ENCODE data around the gene SAMD3.

The SAMD3 gene

GRCh38 chr6:130187335-130188206 lies 35.2 kb downstream of the SAMD3 start:
- Histone ChIP-seq H3K9ac (ENCODE audit: low read length) (no peak overlapping the region), H3K36me3 (ENCODE audit: low read length) (no peaks in the 10 kb centered on the region)
- TF ChIP-seq EZH2phosphoT487 (conservative IDR thresholded peaks at IDR 0.05; ENCODE audit: low read length), result no peak
- TF ChIP-seq, protein P1, sequence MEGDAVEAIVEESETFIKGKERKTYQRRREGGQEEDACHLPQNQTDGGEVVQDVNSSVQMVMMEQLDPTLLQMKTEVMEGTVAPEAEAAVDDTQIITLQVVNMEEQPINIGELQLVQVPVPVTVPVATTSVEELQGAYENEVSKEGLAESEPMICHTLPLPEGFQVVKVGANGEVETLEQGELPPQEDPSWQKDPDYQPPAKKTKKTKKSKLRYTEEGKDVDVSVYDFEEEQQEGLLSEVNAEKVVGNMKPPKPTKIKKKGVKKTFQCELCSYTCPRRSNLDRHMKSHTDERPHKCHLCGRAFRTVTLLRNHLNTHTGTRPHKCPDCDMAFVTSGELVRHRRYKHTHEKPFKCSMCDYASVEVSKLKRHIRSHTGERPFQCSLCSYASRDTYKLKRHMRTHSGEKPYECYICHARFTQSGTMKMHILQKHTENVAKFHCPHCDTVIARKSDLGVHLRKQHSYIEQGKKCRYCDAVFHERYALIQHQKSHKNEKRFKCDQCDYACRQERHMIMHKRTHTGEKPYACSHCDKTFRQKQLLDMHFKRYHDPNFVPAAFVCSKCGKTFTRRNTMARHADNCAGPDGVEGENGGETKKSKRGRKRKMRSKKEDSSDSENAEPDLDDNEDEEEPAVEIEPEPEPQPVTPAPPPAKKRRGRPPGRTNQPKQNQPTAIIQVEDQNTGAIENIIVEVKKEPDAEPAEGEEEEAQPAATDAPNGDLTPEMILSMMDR (IDR thresholded peaks at IDR 0.05; ENCODE audit: insufficient read depth, low read length, poor library complexity, severe bottlenecking), result no peak

DNA sequence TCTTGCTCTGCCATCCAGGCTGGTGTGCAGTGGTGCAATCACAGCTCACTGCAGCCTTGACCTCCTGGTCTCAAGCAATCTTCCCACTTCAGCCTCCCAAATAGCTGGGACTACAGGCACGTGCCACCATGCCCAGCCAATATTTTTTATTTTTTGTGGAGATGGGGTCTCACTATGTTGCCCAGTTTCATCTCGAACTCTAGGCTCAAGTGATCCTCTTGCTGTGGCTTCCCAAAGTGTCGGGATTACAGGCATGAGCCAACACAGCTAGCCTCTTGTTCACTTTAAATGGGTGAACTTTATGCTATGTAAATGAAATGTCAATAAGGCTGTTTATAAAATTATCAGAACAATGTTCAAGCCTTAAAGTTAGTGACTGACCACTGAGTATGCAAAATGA lies 37.1 kb downstream of the SAMD3 start:
- H3K36me3 ChIP-seq (ENCODE audit: low read length), result no peaks in the 10 kb centered on the region
- no peak overlapping the region for H3K4me3 ChIP-seq (ENCODE audit: insufficient read depth, low read length, poor library complexity, severe bottlenecking)
- H3F3A ChIP-seq (ENCODE audit: insufficient read depth), result no peaks in the 10 kb centered on the region
- H3K9ac ChIP-seq (ENCODE audit: low read length), result no peak overlapping the region
- TF ChIP-seq, protein P1 (IDR thresholded peaks at IDR 0.05; ENCODE audit: insufficient read depth, low read length, poor library complexity, severe bottlenecking), result no peak
- TF ChIP-seq EZH2phosphoT487 (conservative IDR thresholded peaks at IDR 0.05; ENCODE audit: low read length), result no peak
- H4K20me1 ChIP-seq (ENCODE audit: low read depth, low read length), result no peaks in the 10 kb centered on the region
- H3K79me2 ChIP-seq (ENCODE audit: insufficient read depth, low read length), result no peaks in the 10 kb centered on the region
- no peak overlapping the region for H3K4me2 ChIP-seq (ENCODE audit: low read depth, low read length, poor library complexity, severe bottlenecking)
- H2AFZ ChIP-seq (ENCODE audit: low read depth, low read length, severe bottlenecking), result no peak overlapping the region
- no peaks in the 10 kb centered on the region for H3K9me2 ChIP-seq (replicated peaks; ENCODE audit: insufficient read depth, low read length)
- H3K9me3 ChIP-seq (ENCODE audit: insufficient read depth, low read length), result no peaks in the 10 kb centered on the region
- H3K27me3 ChIP-seq (ENCODE audit: low read length), result no peaks in the 10 kb centered on the region
- no peak overlapping the region for H3K27ac ChIP-seq (ENCODE audit: low read depth, low read length)

More at GRCh38 chr6:130187335-130188206, 35.2 kb downstream of the SAMD3 start:
- no peak overlapping the region for H2AFZ ChIP-seq (ENCODE audit: low read depth, low read length, severe bottlenecking)
- H3F3A ChIP-seq (ENCODE audit: insufficient read depth), result no peaks in the 10 kb centered on the region
- H3K27me3 ChIP-seq (ENCODE audit: low read length), result no peaks in the 10 kb centered on the region
- H4K20me1 ChIP-seq (ENCODE audit: low read depth, low read length), result no peaks in the 10 kb centered on the region
- no peaks in the 10 kb centered on the region for H3K9me2 ChIP-seq (replicated peaks; ENCODE audit: insufficient read depth, low read length)
- H3K27ac ChIP-seq (ENCODE audit: low read depth, low read length), result no peak overlapping the region
- H3K79me2 ChIP-seq (ENCODE audit: insufficient read depth, low read length), result no peaks in the 10 kb centered on the region
- no peak overlapping the region for H3K4me3 ChIP-seq (ENCODE audit: insufficient read depth, low read length, poor library complexity, severe bottlenecking)
- no peaks in the 10 kb centered on the region for H3K9me3 ChIP-seq (ENCODE audit: insufficient read depth, low read length)
- no peak overlapping the region for H3K4me2 ChIP-seq (ENCODE audit: low read depth, low read length, poor library complexity, severe bottlenecking)

DNA sequence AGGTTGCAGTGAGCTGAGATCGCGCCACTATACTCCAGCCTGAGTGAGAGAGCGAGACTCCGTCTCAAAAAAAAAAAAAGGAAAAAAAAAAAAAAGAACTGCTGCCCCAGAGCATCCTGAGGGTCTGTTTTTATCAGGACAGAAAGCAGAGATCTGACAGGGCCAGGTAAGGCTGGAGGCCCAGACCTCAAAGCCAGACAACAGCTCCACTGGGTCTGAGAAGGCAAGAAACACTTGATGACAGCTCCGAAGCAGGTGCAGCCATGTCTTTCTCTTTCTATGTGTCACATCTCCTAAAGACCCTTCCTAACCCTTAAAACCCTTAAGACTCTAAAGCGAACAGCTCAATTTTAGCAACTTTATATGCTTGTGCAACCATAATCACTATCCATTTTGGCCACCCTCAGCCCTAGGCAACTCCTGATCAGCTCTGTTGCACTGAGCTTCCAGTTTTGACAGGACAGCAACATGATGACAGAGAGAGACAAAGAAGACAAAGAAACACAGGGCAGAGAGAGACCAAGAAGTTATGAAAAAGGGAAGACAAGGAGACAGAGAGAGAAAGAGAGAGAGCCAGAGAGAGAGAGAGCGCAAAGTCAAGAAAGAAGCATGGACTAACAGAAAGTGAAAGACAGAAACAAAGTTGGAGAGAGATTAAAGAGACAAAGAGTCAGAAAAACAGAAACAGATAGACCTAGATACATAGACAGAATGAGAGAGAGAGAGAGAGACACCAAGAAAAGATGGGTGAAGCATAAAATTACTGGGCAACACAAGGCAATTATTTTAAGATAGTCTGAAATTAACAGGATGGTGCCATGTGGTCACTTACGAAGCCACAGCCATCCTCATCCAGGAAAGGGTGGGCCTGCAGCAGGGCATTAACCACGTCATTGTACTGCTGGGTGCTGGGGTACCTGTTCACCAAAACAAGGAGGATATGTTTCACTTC lies 39.2 kb downstream of the SAMD3 start:
- H3K4me2 ChIP-seq (ENCODE audit: low read depth, low read length, poor library complexity, severe bottlenecking), result no peak overlapping the region
- H3K27ac ChIP-seq (ENCODE audit: low read depth, low read length), result no peak overlapping the region
- TF ChIP-seq, protein P1 (IDR thresholded peaks at IDR 0.05; ENCODE audit: insufficient read depth, low read length, poor library complexity, severe bottlenecking), result no peak
- no peak for TF ChIP-seq EZH2phosphoT487 (conservative IDR thresholded peaks at IDR 0.05; ENCODE audit: low read length)
- no peak overlapping the region for H3K4me3 ChIP-seq (ENCODE audit: insufficient read depth, low read length, poor library complexity, severe bottlenecking)
- H3K9me3 ChIP-seq (ENCODE audit: insufficient read depth, low read length), result no peaks in the 10 kb centered on the region
- no peak overlapping the region for H3K9ac ChIP-seq (ENCODE audit: low read length)
- H3K9me2 ChIP-seq (replicated peaks; ENCODE audit: insufficient read depth, low read length), result no peaks in the 10 kb centered on the region
- no peak overlapping the region for H2AFZ ChIP-seq (ENCODE audit: low read depth, low read length, severe bottlenecking)
- H4K20me1 ChIP-seq (ENCODE audit: low read depth, low read length), result no peaks in the 10 kb centered on the region
- H3K79me2 ChIP-seq (ENCODE audit: insufficient read depth, low read length), result no peaks in the 10 kb centered on the region
- no peaks in the 10 kb centered on the region for H3K27me3 ChIP-seq (ENCODE audit: low read length)
- no peaks in the 10 kb centered on the region for H3F3A ChIP-seq (ENCODE audit: insufficient read depth)
- no peaks in the 10 kb centered on the region for H3K36me3 ChIP-seq (ENCODE audit: low read length)

Measured in SU-DHL-6 (cell line).